ENCODE data around the gene KARS1.
A peak's percentile ranks its signal among the peaks of the same experiment; 100 is the strongest.

KARS1 gene

DNA sequence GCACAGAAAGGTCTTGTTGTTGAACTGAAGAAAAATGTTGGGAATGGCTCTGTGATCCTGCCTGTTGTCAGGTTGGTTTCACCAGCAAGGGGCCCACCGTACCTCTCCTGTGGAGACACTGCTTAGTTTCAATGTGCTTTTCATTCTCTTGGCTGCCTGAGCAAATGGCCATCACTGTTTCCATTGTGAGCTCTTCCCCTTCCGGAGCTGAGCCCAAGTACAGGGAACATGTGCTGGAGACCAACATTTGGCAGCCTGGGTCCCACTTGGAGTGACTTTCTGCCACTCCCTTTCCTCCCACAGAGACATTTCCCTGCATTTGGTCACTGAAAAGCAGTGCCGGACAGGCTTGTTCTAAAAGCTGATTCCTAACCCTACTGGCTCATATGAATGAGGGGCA lies 58.2 kb downstream of the KARS1 start:
- no peak for DNase-seq
- H3K4me3 Mint-ChIP-seq: no peak overlapping the region
- H3K4me1 Mint-ChIP-seq: peaks cover 34% of the 10 kb centered on the region
- H3K9me3 Mint-ChIP-seq: no peaks in the 10 kb centered on the region
- peaks cover 3% of the 10 kb centered on the region for H3K27me3 Mint-ChIP-seq (ENCODE audit: low read depth, poor library complexity)
- peak overlapping the region; percentile 92 for H3K27ac Mint-ChIP-seq
- H3K36me3 Mint-ChIP-seq (ENCODE audit: low read depth): peaks cover 20% of the 10 kb centered on the region
- TF ChIP-seq, protein P1, sequence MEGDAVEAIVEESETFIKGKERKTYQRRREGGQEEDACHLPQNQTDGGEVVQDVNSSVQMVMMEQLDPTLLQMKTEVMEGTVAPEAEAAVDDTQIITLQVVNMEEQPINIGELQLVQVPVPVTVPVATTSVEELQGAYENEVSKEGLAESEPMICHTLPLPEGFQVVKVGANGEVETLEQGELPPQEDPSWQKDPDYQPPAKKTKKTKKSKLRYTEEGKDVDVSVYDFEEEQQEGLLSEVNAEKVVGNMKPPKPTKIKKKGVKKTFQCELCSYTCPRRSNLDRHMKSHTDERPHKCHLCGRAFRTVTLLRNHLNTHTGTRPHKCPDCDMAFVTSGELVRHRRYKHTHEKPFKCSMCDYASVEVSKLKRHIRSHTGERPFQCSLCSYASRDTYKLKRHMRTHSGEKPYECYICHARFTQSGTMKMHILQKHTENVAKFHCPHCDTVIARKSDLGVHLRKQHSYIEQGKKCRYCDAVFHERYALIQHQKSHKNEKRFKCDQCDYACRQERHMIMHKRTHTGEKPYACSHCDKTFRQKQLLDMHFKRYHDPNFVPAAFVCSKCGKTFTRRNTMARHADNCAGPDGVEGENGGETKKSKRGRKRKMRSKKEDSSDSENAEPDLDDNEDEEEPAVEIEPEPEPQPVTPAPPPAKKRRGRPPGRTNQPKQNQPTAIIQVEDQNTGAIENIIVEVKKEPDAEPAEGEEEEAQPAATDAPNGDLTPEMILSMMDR (IDR thresholded peaks at IDR 0.05): no peak

DNA sequence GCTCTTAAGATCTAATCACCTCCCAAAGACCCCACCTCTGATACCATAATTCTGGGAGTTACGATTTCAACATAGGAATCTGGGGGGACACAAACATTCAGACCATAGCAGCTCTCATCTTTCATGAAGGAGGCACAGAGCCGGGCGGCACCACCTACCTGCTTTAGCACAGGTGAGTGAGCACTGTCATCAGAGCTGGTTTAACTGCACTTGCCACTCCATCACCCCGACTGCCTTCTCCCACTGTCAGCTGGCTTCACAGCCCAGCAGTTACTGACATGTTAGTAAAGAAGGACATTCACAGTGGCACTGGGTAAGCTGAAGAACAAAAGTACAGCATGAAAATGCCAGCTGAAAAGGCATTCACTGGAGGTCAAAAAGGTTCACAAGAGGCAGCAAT lies 58.7 kb downstream of the KARS1 start:
- no peak for DNase-seq
- Mint-ChIP-seq H3K27ac (peak overlapping the region; percentile 92), H3K27me3 (ENCODE audit: low read depth, poor library complexity) (peaks cover 3% of the 10 kb centered on the region), H3K36me3 (ENCODE audit: low read depth) (peaks cover 14% of the 10 kb centered on the region), H3K4me1 (peaks cover 30% of the 10 kb centered on the region), H3K4me3 (no peak overlapping the region), H3K9me3 (no peaks in the 10 kb centered on the region)
- TF ChIP-seq, protein P1 (IDR thresholded peaks at IDR 0.05): no peak

DNA sequence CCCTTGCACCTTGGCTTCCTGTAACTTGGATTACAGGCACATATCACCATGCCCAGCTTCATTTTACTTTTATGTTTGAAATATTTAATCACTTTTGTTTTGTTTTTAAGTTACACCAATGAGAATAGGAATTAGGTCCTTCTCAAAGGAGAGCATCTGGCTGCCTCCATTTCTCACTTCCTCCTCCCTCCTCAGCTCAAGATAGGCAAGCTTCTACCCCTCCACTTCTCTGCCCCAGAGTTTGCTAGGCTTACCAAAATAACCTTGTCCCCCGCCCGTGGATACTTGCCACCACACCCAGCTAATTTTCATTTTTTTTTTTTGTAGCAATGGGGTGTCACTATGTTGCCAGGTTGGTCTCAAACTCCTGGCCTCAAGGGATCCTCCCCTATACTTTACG lies 63.4 kb downstream of the KARS1 start:
- H3K27ac Mint-ChIP-seq: peak overlapping the region; percentile 15
- H3K4me1 Mint-ChIP-seq: peaks cover 6% of the 10 kb centered on the region
- H3K4me3 Mint-ChIP-seq: no peak overlapping the region
- TF ChIP-seq, protein P1 (IDR thresholded peaks at IDR 0.05): no peak
- peaks cover 17% of the 10 kb centered on the region for H3K36me3 Mint-ChIP-seq (ENCODE audit: low read depth)
- no peaks in the 10 kb centered on the region for H3K9me3 Mint-ChIP-seq
- peaks cover 3% of the 10 kb centered on the region for H3K27me3 Mint-ChIP-seq (ENCODE audit: low read depth, poor library complexity)
- no peak for DNase-seq

DNA sequence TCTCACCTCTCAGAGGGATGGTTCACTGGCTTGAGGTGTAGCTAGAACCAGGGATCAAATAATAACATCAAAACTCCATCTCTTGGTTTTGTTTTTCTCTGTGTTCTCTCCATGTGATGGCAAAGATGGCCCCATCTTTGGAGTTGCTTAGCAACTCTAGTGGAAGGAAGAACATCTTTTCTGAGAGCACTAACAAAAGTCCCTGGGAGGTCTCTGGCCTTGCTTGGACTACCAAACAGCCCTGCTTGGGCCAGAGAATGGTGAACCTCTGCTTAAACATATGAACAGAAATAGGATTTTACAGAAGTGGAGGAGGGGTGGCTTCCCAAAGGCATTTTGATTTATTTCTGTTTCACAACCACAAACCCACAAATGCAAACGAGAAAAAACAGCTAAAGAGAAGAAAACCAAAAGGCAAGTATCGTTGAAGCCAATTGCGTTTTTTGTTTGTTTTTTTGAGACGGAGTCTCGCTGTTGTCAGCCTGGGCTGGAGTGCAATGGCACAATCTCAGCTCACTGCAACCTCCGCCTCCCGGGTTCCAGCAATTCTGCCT lies 68.1 kb downstream of the KARS1 start:
- H3K27ac Mint-ChIP-seq: peak overlapping the region; percentile 45
- no peak overlapping the region for H3K4me3 Mint-ChIP-seq
- no peaks in the 10 kb centered on the region for H3K27me3 Mint-ChIP-seq (ENCODE audit: low read depth, poor library complexity)
- H3K36me3 Mint-ChIP-seq (ENCODE audit: low read depth): peaks cover 53% of the 10 kb centered on the region
- no peaks in the 10 kb centered on the region for H3K4me1 Mint-ChIP-seq
- no peaks in the 10 kb centered on the region for H3K9me3 Mint-ChIP-seq
- TF ChIP-seq, protein P1 (IDR thresholded peaks at IDR 0.05): no peak
- DNase-seq: no peak

DNA sequence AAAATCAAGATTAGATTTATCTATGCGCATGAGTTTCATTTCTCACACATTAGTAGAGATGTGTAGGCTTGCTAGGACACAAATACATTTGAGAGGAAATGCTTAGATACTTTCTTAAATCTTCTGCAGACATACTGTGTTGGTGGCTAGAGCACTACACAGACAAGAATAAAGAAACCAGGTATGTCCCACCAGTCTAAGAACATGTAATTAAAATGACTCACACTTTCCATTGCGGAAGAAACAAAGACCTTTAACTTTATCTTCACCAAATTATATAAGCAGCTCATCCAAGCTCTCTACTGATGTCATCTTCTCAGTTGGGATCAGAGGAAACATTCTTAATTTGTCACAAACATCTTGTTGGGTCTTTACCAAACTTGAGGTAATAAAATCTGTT lies 68.7 kb downstream of the KARS1 start:
- TF ChIP-seq, protein P1 (IDR thresholded peaks at IDR 0.05): no peak
- Mint-ChIP-seq H3K4me1 (no peaks in the 10 kb centered on the region), H3K27me3 (ENCODE audit: low read depth, poor library complexity) (no peaks in the 10 kb centered on the region), H3K9me3 (no peaks in the 10 kb centered on the region), H3K36me3 (ENCODE audit: low read depth) (peaks cover 59% of the 10 kb centered on the region), H3K4me3 (no peak overlapping the region), H3K27ac (no peak overlapping the region)
- DNase-seq: no peak

DNA sequence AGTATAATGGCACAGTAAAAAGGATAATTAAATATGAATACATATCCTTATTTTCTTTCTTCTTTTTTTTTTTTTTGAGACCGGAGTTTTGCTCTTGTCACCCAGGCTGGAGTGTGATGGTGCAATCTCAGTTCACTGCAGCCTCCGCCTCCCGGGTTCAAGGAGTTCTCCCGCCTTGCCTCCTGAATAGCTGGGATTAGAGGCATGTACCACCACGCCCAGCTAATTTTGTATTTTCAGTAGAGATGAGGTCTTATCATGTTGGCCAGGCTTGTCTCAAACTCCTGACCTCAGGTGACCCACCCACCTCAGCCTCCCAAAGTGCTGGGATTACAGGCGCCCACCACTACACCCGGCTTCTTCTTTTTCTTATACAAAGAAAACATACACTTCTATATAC lies 69.3 kb downstream of the KARS1 start:
- Mint-ChIP-seq H3K4me3 (no peak overlapping the region), H3K9me3 (no peaks in the 10 kb centered on the region), H3K27me3 (ENCODE audit: low read depth, poor library complexity) (no peaks in the 10 kb centered on the region), H3K4me1 (no peaks in the 10 kb centered on the region), H3K27ac (no peak overlapping the region), H3K36me3 (ENCODE audit: low read depth) (peaks cover 64% of the 10 kb centered on the region)
- no peak for DNase-seq
- TF ChIP-seq, protein P1 (IDR thresholded peaks at IDR 0.05): no peak
